ENCODE data around the gene ADRA2B.

The ADRA2B gene

DNA sequence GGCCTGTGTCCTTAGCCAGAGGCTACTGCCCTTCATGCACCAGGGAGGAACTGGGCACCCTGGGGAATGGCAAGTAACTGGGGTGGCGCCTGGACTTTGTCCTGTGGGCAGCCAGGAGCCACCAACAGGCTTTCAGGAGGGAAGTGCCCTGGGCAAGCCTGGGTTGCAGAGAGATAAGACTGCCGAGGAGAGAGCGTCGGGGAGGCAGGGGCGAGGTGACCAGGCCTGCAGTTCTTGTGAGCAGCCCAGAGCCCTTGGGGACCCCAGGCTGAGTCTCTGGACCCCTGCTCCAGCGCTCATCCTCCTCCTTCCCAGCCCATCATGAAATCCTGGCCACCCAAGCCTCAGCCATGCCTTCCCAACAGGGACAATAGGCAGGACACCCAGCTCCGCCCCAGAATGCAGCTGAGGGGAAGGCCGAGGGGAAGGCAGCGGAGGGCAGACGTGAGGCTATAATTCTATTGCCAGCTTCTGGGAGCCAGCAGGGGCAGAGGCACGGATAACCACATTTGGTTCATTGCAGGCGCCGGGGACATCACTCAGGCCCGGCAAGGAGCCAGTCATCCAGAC is 25.1 kb downstream of the ADRA2B start:
- TF ChIP-seq, protein P1, sequence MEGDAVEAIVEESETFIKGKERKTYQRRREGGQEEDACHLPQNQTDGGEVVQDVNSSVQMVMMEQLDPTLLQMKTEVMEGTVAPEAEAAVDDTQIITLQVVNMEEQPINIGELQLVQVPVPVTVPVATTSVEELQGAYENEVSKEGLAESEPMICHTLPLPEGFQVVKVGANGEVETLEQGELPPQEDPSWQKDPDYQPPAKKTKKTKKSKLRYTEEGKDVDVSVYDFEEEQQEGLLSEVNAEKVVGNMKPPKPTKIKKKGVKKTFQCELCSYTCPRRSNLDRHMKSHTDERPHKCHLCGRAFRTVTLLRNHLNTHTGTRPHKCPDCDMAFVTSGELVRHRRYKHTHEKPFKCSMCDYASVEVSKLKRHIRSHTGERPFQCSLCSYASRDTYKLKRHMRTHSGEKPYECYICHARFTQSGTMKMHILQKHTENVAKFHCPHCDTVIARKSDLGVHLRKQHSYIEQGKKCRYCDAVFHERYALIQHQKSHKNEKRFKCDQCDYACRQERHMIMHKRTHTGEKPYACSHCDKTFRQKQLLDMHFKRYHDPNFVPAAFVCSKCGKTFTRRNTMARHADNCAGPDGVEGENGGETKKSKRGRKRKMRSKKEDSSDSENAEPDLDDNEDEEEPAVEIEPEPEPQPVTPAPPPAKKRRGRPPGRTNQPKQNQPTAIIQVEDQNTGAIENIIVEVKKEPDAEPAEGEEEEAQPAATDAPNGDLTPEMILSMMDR (IDR thresholded peaks at IDR 0.05; ENCODE audit: insufficient read depth, low read depth, low read length, missing control alignments), result no peak
- no peak overlapping the region for H3K4me3 ChIP-seq (ENCODE audit: low read depth, low read length)
- no peak for DNase-seq (ENCODE audit: low read depth)

- DNase-seq (ENCODE audit: low read depth), result no peak
- H3K4me3 ChIP-seq (ENCODE audit: low read depth, low read length), result no peak overlapping the region
- TF ChIP-seq, protein P1 (IDR thresholded peaks at IDR 0.05; ENCODE audit: insufficient read depth, low read depth, low read length, missing control alignments), result no peak
Observed at GRCh38 chr2:96090196-96090926, 26.0 kb downstream of the ADRA2B start.

- TF ChIP-seq, protein P1 (IDR thresholded peaks at IDR 0.05; ENCODE audit: insufficient read depth, low read depth, low read length, missing control alignments), result no peak
- H3K4me3 ChIP-seq (ENCODE audit: low read depth, low read length), result no peak overlapping the region
- DNase-seq (ENCODE audit: low read depth), result no peak
Observed at GRCh38 chr2:96089356-96090195, 26.8 kb downstream of the ADRA2B start.

DNA sequence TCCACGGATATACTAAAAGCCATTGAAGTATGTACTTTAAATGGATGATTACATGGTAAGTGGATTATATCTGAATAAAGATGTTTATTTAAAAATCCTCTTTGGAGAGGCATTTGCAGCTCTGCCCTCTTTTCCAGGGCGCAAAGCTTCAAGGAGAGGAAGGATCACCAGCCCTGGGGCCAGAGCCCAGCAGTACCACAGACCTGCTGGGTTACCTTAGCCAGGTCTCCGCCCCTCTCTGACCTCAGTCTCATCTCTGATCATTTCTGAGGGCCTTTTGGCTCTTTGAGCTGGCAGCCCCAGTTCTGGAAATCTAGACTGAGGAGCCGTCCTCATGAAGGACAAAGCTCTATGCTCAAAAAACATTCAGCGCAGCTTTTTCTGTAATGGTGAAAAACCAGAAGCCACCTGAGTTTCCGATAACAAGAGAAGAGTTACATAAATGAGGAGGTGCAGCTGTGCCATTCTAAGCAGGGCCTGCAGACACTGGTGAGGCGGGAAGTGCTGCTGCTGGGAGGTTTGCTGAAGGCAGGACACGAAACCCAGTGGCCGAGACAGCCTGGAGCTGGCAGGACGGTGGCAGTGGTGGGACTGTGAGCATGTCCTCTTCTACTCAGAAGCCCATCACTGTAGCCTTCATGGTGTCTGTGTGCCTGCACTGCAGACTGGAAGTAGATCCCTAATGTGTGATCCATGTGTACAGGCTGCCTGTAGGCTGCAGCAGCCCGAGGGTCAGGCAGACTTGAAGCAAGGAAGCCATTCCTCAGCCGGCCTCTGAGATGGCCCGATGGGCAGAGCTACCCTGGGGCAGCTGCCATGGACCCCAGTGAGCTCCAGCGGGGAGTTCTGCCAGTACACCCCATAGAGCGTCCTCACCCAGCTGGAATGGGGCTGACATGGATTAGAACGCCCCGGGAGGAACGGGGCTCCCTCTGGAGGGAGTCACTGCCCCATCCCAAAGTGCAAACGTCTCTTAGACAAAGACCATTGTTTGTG is 27.7 kb downstream of the ADRA2B start:
- H3K4me3 ChIP-seq (ENCODE audit: low read depth, low read length), result no peak overlapping the region
- DNase-seq (ENCODE audit: low read depth), result no peak
- TF ChIP-seq, protein P1 (IDR thresholded peaks at IDR 0.05; ENCODE audit: insufficient read depth, low read depth, low read length, missing control alignments), result no peak

- TF ChIP-seq, protein P1 (IDR thresholded peaks at IDR 0.05; ENCODE audit: insufficient read depth, low read depth, low read length, missing control alignments), result no peak
Observed at GRCh38 chr2:96087130-96087529, 29.2 kb downstream of the ADRA2B start.

More at GRCh38 chr2:96087130-96087529, 29.2 kb downstream of the ADRA2B start:
- DNase-seq (ENCODE audit: low read depth), result no peak
- H3K4me3 ChIP-seq (ENCODE audit: low read depth, low read length), result no peak overlapping the region
